Kasumi-1 (cell line): ENCODE measurements around the gene KLF4.
"Not testable (repeated sequence)": the region's sequence is repeated elsewhere in the genome, so short reads cannot be mapped to it uniquely, and the experiment has no call there.

Experiments used
- DNase-seq, 2 experiments: peaks; one replicate each; lab custom pipeline; 2025; lab: John Stamatoyannopoulos, UW

Gene KLF4

DNA sequence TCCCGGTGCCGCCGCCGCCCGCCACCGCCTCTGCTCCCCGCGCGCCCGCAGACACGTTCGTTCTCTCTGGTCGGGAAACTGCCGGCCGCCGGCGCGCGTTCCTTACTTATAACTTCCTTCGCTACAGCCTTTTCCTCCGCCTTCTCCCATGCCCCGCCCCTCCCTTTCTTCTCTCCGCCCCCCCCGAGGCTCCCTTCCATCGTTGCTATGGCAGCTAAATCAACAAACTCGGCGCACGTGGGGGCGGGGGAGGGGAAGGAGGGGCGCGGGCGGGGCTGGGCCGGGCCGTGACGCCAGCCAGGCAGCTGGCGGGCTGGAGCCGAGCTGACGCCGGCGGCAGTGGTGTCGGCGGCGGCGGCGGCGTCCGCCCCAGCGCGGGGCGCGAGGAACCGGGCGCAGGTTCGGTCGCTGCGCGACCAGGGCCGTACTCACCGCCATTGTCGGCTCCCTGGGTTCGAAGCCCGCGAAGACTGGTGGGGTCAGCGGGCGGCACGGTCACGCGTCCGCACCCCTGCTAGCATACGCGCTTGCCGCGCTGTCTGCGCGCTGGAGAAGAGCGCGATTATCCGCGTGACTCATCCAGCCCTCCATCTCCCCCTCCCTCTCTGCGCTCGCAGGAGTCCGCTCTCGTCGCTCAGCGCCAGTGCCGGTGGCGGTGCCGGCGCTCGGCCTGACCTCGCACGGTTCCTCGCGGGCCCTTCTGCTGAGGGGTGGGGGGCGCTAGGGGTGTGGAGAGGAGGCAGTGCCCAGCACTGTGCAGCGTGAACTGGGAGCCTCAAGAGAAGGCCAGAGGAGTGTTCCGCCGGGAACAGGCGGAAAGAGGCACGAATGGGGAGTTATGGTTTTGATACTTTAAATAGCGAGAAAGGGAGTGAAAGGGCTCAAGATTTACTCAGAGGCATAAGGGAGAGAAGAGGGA is at the start of gene KLF4:
Gene KLF4 (minus strand): TSS at position 83 of the 919 bp plus-strand sequence. CDS start 597 bp downstream, outside the sequence.
- no peak for DNase-seq

DNA sequence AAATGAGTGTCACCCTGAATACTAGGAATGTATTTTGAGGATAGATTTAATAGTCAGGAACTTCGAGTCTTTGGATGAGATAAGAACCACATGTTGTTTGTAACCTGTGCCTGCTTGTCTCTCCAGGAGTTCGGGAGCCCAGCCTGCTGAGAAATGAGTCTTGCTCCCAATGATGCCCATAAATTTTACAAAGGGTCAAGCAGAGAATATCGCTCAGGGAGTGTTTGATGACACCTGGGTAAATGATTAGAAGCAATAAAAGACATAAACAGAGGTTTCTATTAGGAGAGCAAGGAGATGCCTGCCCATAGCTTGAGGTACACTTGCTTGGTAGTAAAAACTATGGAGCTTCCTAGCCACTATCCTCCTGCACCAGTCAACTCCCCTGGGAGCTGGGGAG is 46.9 kb upstream of the KLF4 start:
- no peak for DNase-seq

DNA sequence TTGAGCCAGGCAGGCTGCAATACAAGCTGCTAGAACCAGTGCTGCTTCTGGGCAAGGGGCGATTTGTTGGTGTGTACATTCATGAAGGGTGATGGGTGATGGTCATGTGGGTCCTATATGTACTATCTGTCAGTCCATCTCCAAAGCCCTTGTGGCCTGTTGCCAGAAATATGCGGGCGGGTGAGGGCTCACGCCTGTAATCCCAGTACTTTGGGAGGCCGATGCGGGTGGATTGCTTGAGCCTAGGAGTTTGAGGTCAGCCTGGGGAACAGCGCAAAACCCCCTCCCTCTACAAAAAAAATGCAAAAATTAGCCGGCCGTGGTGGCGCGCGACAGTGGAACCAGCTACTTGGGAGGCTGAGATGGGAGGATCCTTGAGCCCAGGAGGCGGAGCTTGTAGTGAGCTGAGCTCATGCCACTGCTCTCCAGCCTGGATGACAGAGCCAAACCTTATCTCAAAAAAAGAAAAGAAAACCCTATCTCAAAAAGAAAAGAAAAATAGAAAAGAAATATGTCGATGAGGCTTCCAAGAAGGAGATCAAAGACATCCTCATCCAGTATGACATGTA is 45.0 kb upstream of the KLF4 start:
- DNase-seq: no peak

DNA sequence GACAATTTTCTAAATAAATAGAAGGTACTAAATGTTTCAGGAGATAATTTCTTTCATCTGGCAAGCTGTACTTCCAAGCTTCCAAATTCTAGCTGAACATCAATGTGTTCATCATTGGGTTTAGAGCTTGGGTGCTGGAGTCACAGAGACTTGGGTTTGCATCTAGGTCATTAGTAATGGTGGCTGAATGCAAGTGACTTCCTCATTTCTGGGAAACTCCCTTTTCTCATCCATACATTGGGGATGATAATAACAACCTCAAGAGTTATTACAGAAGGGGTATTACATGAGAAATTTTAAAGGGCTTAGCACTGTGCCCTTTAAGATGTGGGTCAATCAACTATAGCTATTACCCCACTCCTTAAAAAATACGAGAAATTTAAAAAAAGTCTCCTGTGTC is 41.1 kb upstream of the KLF4 start:
- DNase-seq: no peak

DNA sequence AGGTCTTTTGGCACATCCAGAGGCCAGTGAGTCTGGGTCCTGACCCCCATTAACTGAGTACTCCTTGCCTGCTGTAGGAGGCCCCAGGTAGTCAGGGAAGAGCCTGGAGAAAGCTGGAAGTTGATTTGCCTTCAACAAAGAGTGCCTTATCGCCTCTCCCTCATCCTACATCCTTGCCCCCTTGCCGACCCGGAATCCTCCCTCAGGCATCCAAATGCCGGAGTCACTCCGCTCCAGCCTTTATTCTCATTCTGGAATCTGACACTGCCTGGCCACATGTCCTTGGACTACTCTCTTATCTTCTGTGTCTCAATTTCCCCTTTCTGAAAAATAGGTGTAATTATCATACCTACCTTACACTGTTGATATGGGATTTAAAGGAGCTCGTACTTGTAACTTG is 39.1 kb upstream of the KLF4 start:
- no peak for DNase-seq

DNA sequence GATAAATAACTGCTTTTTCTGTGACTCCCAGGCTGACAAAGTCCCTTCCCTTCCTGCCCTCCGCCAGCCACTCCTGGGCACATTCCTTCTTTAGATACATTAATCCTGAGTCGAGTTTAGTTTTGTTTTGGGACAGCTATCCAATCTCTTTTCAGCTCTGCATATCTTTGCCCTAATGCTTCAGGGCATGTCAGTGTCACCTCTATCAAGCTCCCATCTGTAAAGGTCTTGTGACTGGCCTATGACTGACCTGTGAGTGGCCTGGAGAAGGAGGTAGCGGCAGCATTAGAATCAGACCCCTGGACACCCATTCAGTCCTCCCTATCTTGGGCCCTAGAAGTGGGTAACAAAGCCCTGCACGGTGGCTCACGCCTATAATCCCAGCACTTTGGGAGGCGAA is 34.0 kb upstream of the KLF4 start:
- DNase-seq: no peak

- DNase-seq: no peak
These were observed 30.6 kb upstream of the KLF4 start for GRCh38 chr9:107520186-107520585.

- no peak for DNase-seq
These were observed 28.7 kb upstream of the KLF4 start for GRCh38 chr9:107518037-107518807.

GRCh38 chr9:107513464-107514100 is 24.0 kb upstream of the KLF4 start:
- peak; percentile 79 to 80 for DNase-seq

DNA sequence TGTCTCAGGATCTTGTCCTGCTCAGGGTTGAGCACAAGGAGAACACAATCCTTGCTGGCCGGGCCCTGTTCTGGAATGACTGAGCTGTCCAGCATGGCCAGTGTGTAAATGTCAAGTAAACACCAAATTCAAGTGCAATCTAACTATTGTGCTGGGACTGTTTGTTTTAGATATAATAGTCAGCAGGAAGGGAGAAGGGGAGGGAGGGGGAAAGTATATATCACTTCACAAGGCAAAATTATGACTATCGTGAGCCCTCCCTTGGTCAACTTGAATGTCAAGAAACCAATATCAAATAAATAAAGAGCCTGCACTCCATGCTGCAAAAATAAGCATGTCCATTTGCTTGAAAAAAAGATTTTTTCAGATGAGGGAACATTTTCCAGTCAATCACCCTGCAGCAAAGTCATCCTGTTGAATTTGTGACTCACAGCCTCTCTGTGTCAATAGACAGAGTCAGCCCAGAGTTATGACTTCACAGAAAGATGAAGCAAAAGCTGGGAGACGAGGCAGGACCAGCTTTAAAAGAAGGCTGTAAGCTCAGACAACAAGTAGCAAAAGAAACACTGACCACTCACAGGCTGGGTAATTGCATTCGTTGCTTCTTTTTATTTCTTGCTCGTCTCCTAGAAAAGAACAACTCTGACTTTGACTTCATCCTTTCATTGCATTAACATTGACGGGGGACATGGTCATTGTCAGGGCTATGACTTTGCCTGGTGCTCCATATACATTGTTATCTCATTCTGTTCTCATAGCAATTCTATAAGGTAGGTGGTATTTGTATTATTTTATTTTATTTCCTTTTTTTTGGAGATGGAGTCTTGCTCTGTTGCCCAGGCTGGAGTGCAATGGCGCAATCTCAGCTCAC is 15.3 kb upstream of the KLF4 start:
- DNase-seq: no peak

- no peak for DNase-seq
These were observed 12.9 kb upstream of the KLF4 start for GRCh38 chr9:107502464-107502863.

- not testable (repeated sequence) for DNase-seq
These were observed 11.0 kb upstream of the KLF4 start for GRCh38 chr9:107500421-107501200.

DNA sequence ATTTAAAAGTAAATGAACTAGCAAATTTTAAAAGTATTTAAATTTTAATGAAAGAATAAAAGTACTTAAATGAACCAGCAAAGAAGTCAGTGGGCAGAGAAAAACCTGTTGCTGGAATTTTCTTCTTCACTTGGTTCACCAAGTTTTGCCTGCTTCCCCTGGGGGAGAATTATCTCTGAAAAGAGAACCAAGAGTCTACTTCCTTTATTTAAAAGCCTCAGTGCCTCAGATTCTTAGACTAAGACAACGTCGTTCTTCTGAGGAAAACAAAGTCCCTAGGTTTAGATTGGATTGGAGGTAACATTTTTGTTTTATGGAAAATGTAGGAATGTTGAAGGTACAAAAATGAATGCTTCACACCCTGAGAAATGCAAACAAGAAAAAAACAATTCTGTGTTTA is 7.4 kb upstream of the KLF4 start:
- DNase-seq: peak; percentile 36 to 54

DNA sequence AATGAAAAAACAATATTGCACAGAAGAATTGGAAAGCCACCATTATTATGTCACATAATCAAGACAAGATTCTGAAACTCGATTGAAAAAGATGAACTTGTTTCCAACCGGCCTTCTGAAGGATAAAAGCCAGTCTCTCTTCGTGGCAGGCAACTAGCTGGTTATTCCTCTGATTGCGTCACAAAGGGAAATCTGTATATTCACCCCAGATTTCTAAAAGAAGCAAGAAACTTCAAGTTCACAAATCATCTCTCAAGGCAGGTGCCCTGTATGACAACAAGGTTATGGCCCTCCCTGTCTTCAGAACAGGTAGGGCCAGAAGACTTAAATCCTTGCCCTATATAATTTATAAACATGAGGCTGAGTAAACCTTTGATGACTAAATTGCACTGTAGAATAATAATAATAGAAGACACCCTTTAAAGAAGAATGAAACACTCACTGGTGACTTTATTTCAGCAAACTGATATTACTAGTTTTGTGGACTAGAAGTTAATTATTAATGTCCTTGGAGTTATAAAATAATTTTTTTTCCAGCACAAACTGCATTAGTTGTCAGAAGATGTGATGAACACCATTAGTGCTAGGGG is 2.9 kb upstream of the KLF4 start:
- no peak for DNase-seq

- DNase-seq: no peak
These were observed 1.8 kb upstream of the KLF4 start for GRCh38 chr9:107491081-107492053.

DNA sequence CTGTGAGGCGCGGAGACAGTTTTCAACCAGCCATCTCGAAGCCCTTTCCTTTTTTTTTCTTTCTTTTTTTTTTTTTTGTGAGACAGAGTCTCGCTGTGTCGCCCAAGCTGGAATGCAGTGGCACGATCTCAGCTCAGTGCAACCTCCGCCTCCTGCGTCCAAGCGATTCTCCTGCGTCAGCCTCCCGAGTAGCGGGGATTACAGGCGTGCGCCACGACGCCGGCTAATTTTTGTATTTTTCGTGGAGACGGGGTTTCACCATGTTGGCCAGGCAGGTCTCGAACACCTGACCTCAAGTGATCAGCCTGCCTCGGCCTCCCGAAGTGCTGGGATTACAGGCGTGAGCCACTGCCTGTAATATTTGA is 1.0 kb upstream of the KLF4 start:
- DNase-seq: not testable (repeated sequence)

GRCh38 chr9:107489144-107489673 is 360 bp downstream of the KLF4 start:
- no peak for DNase-seq

GRCh38 chr9:107488375-107489143 is 1.0 kb downstream of the KLF4 start:
- no peak for DNase-seq
